ENCODE data around the gene GJE1.

GJE1 gene

DNA sequence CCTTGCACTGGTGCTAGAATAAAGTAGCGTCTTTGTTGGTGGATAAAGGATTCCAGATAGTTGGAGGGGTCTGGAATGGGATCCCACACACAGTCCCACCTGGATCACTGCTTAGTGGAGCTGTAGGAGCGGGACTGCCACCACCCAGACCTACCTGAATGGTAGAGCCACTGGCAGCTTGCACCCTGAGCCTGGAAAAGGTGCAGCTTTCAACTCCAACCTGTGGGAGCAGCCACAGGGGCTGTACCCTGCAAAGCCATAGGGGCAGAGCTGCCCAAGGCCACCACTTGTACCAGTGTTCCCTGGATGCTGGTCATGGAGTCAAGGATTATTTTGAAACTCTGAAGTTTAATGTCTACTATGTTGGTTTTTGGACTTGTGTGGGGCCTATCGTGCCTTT lies 41.3 kb downstream of the GJE1 start:
- Histone ChIP-seq H3K27ac (ENCODE audit: low read depth, low read length) (no peak overlapping the region), H3K9me3 (ENCODE audit: insufficient read depth, low read length) (no peaks in the 10 kb centered on the region), H3F3A (ENCODE audit: insufficient read depth) (peaks cover 5% of the 10 kb centered on the region; the same call in 1 of the 2 replicates), H3K27me3 (ENCODE audit: low read length) (no peaks in the 10 kb centered on the region), H2AFZ (ENCODE audit: low read depth, low read length, severe bottlenecking) (no peak overlapping the region), H3K36me3 (ENCODE audit: low read length) (peaks cover 57% of the 10 kb centered on the region), H3K9me2 (replicated peaks; ENCODE audit: insufficient read depth, low read length) (no peaks in the 10 kb centered on the region), H3K79me2 (ENCODE audit: insufficient read depth, low read length) (no peaks in the 10 kb centered on the region), H3K4me3 (ENCODE audit: insufficient read depth, low read length, poor library complexity, severe bottlenecking) (no peak overlapping the region), H3K9ac (ENCODE audit: low read length) (no peak overlapping the region), H4K20me1 (ENCODE audit: low read depth, low read length) (no peaks in the 10 kb centered on the region), H3K4me2 (ENCODE audit: low read depth, low read length, poor library complexity, severe bottlenecking) (no peak overlapping the region)
- TF ChIP-seq EZH2phosphoT487 (conservative IDR thresholded peaks at IDR 0.05; ENCODE audit: low read length) (no peak), CTCF (IDR thresholded peaks at IDR 0.05; ENCODE audit: insufficient read depth, low read length, poor library complexity, severe bottlenecking) (no peak)

- Histone ChIP-seq H3K4me3 (ENCODE audit: insufficient read depth, low read length, poor library complexity, severe bottlenecking) (no peak overlapping the region), H3F3A (ENCODE audit: insufficient read depth) (no peaks in the 10 kb centered on the region; the same call in 1 of the 2 replicates), H3K27ac (ENCODE audit: low read depth, low read length) (no peak overlapping the region), H3K9ac (ENCODE audit: low read length) (no peak overlapping the region), H3K79me2 (ENCODE audit: insufficient read depth, low read length) (no peaks in the 10 kb centered on the region), H3K4me2 (ENCODE audit: low read depth, low read length, poor library complexity, severe bottlenecking) (no peak overlapping the region), H2AFZ (ENCODE audit: low read depth, low read length, severe bottlenecking) (no peak overlapping the region), H3K9me3 (ENCODE audit: insufficient read depth, low read length) (no peaks in the 10 kb centered on the region), H4K20me1 (ENCODE audit: low read depth, low read length) (no peaks in the 10 kb centered on the region), H3K36me3 (ENCODE audit: low read length) (peaks cover 55% of the 10 kb centered on the region), H3K9me2 (replicated peaks; ENCODE audit: insufficient read depth, low read length) (no peaks in the 10 kb centered on the region), H3K27me3 (ENCODE audit: low read length) (no peaks in the 10 kb centered on the region)
- TF ChIP-seq CTCF (IDR thresholded peaks at IDR 0.05; ENCODE audit: insufficient read depth, low read length, poor library complexity, severe bottlenecking) (no peak), EZH2phosphoT487 (conservative IDR thresholded peaks at IDR 0.05; ENCODE audit: low read length) (no peak)
Observed at GRCh38 chr6:142174703-142175102, 42.0 kb downstream of the GJE1 start.

- Histone ChIP-seq H2AFZ (ENCODE audit: low read depth, low read length, severe bottlenecking) (no peak overlapping the region), H3K79me2 (ENCODE audit: insufficient read depth, low read length) (no peaks in the 10 kb centered on the region; the same call in 1 of the 2 replicates), H3K9me3 (ENCODE audit: insufficient read depth, low read length) (no peaks in the 10 kb centered on the region), H3K9ac (ENCODE audit: low read length) (no peak overlapping the region), H3F3A (ENCODE audit: insufficient read depth) (no peaks in the 10 kb centered on the region; the same call in 1 of the 2 replicates), H3K36me3 (ENCODE audit: low read length) (peaks cover 34% of the 10 kb centered on the region), H3K9me2 (replicated peaks; ENCODE audit: insufficient read depth, low read length) (no peaks in the 10 kb centered on the region), H4K20me1 (ENCODE audit: low read depth, low read length) (no peaks in the 10 kb centered on the region), H3K4me2 (ENCODE audit: low read depth, low read length, poor library complexity, severe bottlenecking) (no peak overlapping the region), H3K4me3 (ENCODE audit: insufficient read depth, low read length, poor library complexity, severe bottlenecking) (no peak overlapping the region), H3K27me3 (ENCODE audit: low read length) (no peaks in the 10 kb centered on the region), H3K27ac (ENCODE audit: low read depth, low read length) (no peak overlapping the region)
- no peak for TF ChIP-seq EZH2phosphoT487 (conservative IDR thresholded peaks at IDR 0.05; ENCODE audit: low read length)
- no peak for TF ChIP-seq CTCF (IDR thresholded peaks at IDR 0.05; ENCODE audit: insufficient read depth, low read length, poor library complexity, severe bottlenecking)
Observed at GRCh38 chr6:142178129-142178528, 45.4 kb downstream of the GJE1 start.

Data from SU-DHL-6 (cell line).